ENCODE measurements around the gene CD300C.

- TF ChIP-seq CTCF (IDR thresholded peaks at IDR 0.05): no peak
- TF ChIP-seq POLR2A (IDR thresholded peaks at IDR 0.05): no peak
- TF ChIP-seq EP300 (IDR thresholded peaks at IDR 0.05): no peak
These were observed 34.0 kb upstream of the CD300C start for GRCh38 chr17:74579900-74580299.
